Measurements from ENCODE around the gene SLC13A3.

SLC13A3 gene

GRCh38 chr20:46580613-46581205 is 70.5 kb downstream of the SLC13A3 start:
- no peak for TF ChIP-seq CTCF (IDR thresholded peaks at IDR 0.05; ENCODE audit: low read depth, low read length)
- no peak for DNase-seq (ENCODE audit: extremely low read depth, low read depth)

- no peak for TF ChIP-seq CTCF (IDR thresholded peaks at IDR 0.05; ENCODE audit: low read depth, low read length)
- no peak for DNase-seq (ENCODE audit: extremely low read depth, low read depth)
Measured at GRCh38 chr20:46578745-46579144, 72.5 kb downstream of the SLC13A3 start.

- no peak for TF ChIP-seq CTCF (IDR thresholded peaks at IDR 0.05; ENCODE audit: low read depth, low read length)
- DNase-seq (ENCODE audit: extremely low read depth, low read depth) = no peak
Measured at GRCh38 chr20:46576774-46577395, 74.4 kb downstream of the SLC13A3 start.

- no peak for DNase-seq (ENCODE audit: extremely low read depth, low read depth)
- TF ChIP-seq CTCF (IDR thresholded peaks at IDR 0.05; ENCODE audit: low read depth, low read length) = no peak
Measured at GRCh38 chr20:46575937-46576461, 75.3 kb downstream of the SLC13A3 start.

- DNase-seq (ENCODE audit: extremely low read depth, low read depth) = no peak
- no peak for TF ChIP-seq CTCF (IDR thresholded peaks at IDR 0.05; ENCODE audit: low read depth, low read length)
Measured at GRCh38 chr20:46575394-46575793, 75.9 kb downstream of the SLC13A3 start.

GRCh38 chr20:46573788-46574584 is 77.3 kb downstream of the SLC13A3 start:
- no peak for DNase-seq (ENCODE audit: extremely low read depth, low read depth)
- no peak for TF ChIP-seq CTCF (IDR thresholded peaks at IDR 0.05; ENCODE audit: low read depth, low read length)

- TF ChIP-seq CTCF (IDR thresholded peaks at IDR 0.05; ENCODE audit: low read depth, low read length) = no peak
- DNase-seq (ENCODE audit: extremely low read depth, low read depth) = no peak
Measured at GRCh38 chr20:46573234-46573633, 78.0 kb downstream of the SLC13A3 start.

All from AG09319 (cell line).